ENCODE data around the gene KMT5B. TPM values are rescaled to one million over a fixed set of nuclear protein-coding genes. Genes with fewer than 3 reads are reported as not detected.

The KMT5B gene
- total and polyA plus RNA-seq, 2 of the 13 experiments (the other 11 are each of a cell fraction or from before 2014, with no cell fraction given): 17.6 to 23.7 TPM

DNA sequence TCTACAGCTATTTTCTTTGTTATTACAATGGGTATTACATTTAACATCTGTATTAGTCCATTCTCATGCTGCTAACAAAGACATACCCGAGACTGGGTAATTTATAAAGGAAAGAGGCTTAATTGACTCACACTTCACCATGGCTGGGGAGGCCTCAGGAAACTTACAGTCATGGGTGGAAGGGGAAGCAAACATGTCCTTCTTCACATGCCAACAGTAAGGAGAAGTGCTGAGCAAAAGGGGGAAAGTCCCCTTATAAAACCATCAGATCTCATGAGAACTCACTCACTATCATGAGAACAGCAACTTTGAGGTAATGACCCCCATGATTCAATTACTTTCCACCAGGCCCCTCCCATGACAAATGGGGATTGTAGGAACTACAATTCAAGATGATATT lies 16.5 kb upstream of the KMT5B start (continued):
- no peak for TF ChIP-seq ZNF768 (CRISPR knock-in tag; IDR thresholded peaks at IDR 0.05)

GRCh38 chr11:68226421-68226820 lies 13.3 kb upstream of the KMT5B start:
- ATAC-seq: no peak
- no peak overlapping the region for H3K9ac ChIP-seq (ENCODE audit: insufficient read depth, low read depth, low read length)
- no peaks in the 10 kb centered on the region for H3K4me1 ChIP-seq (ENCODE audit: insufficient read depth, low read length)
- no peak overlapping the region for H3K4me2 ChIP-seq (ENCODE audit: low read depth, low read length)
- TF ChIP-seq ASH2L (IDR thresholded peaks at IDR 0.05; ENCODE audit: insufficient read length, low read depth, low read length) (no peak), ZNF674 (CRISPR knock-in tag; IDR thresholded peaks at IDR 0.05; ENCODE audit: low read depth) (no peak), ZNF296 (CRISPR knock-in tag; conservative IDR thresholded peaks at IDR 0.05) (no peak), ZNF580 (CRISPR knock-in tag; IDR thresholded peaks at IDR 0.05; ENCODE audit: borderline replicate concordance, low read depth) (no peak), FIP1L1 (IDR thresholded peaks at IDR 0.05; ENCODE audit: borderline replicate concordance, insufficient read depth, low read depth, low read length) (no peak)
- TF ChIP-seq, protein P1, sequence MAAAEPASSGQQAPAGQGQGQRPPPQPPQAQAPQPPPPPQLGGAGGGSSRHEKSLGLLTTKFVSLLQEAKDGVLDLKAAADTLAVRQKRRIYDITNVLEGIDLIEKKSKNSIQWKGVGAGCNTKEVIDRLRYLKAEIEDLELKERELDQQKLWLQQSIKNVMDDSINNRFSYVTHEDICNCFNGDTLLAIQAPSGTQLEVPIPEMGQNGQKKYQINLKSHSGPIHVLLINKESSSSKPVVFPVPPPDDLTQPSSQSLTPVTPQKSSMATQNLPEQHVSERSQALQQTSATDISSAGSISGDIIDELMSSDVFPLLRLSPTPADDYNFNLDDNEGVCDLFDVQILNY (CRISPR knock-in tag; conservative IDR thresholded peaks at IDR 0.05): no peak
- in situ Hi-C loops (cut with HindIII; ENCODE audit: extremely low pct_ligation_motif_present, low pct_unique_long_range_greater_than_20kb) (no loop called here), intact Hi-C loops (cut with micrococcal nuclease; ENCODE audit: unreplicated experiment) (no loop called here)
- H3K27me3 ChIP-seq (ENCODE audit: control insufficient read depth in 1 of 2, insufficient read depth in 2 of 2, low read length in 2 of 2): peaks cover 0 to 11% of the 10 kb centered on the region in 2 experiments; a peak in 4 of 5 replicates
- no peak overlapping the region for H2AFZ ChIP-seq (ENCODE audit: low read length)
- H3K36me3 ChIP-seq (replicated peaks in 1 of 2; ENCODE audit: control insufficient read depth in 1 of 2, insufficient read depth in 2 of 2, low read length in 2 of 2): no peaks in the 10 kb centered on the region
- ChIA-PET POLR2A (no interaction called here), CTCF (ENCODE audit: low intra/inter-chr PET ratio, low total read pairs) (no interaction called here)
- no peak for DNase-seq (ENCODE audit: low spot score)
- no peak for FAIRE-seq
- no peak overlapping the region for H3K27ac ChIP-seq (ENCODE audit: extremely low read length, insufficient read depth, low read length)
- peaks cover 12% of the 10 kb centered on the region for H3K9me3 ChIP-seq (ENCODE audit: low read length)
- WGBS (ENCODE audit: low lambda C conversion rate): 66% methylated on average over 8 of the region's 9 CpGs
- no peak overlapping the region for H3K4me3 ChIP-seq (replicated peaks in 1 of 3; ENCODE audit: insufficient read depth in 1 of 3, low read depth in 2 of 3, low read length in 3 of 3)
- no peaks in the 10 kb centered on the region for H3K79me2 ChIP-seq (ENCODE audit: insufficient read depth, low read length)
- BruUV-seq (replicated peaks): no TSS peak
- no peaks in the 10 kb centered on the region for H4K20me1 ChIP-seq (ENCODE audit: insufficient read depth, low read length)

Measured in HepG2 (cell line).